Measurements from ENCODE around the gene APOC1.

DNA sequence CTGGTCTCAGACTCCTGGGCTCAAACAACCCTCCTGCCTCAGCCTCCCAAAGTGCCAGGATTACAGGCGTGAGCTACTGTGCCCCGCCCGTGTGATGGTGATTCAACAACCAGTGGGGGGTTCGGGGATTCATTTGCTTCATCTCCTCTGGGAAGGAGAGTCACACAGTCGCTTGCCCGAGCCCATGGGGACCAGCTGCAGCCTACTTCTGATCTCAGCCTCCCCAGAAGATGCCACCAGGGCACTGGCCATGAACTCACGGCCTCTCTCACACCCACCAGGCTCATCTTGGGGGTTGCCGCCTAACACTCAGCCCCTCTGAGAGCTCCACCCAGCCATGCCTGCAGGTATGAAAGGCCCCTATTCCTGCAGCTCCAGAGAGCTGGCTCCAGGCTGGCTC is 16.6 kb upstream of the APOC1 start:
- TF ChIP-seq, protein P1, sequence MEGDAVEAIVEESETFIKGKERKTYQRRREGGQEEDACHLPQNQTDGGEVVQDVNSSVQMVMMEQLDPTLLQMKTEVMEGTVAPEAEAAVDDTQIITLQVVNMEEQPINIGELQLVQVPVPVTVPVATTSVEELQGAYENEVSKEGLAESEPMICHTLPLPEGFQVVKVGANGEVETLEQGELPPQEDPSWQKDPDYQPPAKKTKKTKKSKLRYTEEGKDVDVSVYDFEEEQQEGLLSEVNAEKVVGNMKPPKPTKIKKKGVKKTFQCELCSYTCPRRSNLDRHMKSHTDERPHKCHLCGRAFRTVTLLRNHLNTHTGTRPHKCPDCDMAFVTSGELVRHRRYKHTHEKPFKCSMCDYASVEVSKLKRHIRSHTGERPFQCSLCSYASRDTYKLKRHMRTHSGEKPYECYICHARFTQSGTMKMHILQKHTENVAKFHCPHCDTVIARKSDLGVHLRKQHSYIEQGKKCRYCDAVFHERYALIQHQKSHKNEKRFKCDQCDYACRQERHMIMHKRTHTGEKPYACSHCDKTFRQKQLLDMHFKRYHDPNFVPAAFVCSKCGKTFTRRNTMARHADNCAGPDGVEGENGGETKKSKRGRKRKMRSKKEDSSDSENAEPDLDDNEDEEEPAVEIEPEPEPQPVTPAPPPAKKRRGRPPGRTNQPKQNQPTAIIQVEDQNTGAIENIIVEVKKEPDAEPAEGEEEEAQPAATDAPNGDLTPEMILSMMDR (IDR thresholded peaks at IDR 0.05) = no peak
- TF ChIP-seq POLR2AphosphoS5 (IDR thresholded peaks at IDR 0.05; ENCODE audit: low read depth, low read length) = no peak
- TF ChIP-seq, protein P2, sequence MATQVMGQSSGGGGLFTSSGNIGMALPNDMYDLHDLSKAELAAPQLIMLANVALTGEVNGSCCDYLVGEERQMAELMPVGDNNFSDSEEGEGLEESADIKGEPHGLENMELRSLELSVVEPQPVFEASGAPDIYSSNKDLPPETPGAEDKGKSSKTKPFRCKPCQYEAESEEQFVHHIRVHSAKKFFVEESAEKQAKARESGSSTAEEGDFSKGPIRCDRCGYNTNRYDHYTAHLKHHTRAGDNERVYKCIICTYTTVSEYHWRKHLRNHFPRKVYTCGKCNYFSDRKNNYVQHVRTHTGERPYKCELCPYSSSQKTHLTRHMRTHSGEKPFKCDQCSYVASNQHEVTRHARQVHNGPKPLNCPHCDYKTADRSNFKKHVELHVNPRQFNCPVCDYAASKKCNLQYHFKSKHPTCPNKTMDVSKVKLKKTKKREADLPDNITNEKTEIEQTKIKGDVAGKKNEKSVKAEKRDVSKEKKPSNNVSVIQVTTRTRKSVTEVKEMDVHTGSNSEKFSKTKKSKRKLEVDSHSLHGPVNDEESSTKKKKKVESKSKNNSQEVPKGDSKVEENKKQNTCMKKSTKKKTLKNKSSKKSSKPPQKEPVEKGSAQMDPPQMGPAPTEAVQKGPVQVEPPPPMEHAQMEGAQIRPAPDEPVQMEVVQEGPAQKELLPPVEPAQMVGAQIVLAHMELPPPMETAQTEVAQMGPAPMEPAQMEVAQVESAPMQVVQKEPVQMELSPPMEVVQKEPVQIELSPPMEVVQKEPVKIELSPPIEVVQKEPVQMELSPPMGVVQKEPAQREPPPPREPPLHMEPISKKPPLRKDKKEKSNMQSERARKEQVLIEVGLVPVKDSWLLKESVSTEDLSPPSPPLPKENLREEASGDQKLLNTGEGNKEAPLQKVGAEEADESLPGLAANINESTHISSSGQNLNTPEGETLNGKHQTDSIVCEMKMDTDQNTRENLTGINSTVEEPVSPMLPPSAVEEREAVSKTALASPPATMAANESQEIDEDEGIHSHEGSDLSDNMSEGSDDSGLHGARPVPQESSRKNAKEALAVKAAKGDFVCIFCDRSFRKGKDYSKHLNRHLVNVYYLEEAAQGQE (IDR thresholded peaks at IDR 0.05; ENCODE audit: insufficient read depth in 1 of 2, low read depth in 2 of 2, low read length in 1 of 2) = no peak

Measured in Panc1 (cell line).